ENCODE data around the gene CNRIP1. TPM values are rescaled to one million over a fixed set of nuclear protein-coding genes. Genes with fewer than 3 reads are reported as not detected.

The CNRIP1 gene
- polyA plus RNA-seq, 2 of the 4 experiments (the other 2 are of a cell fraction): 0.93 to 2.9 TPM

GRCh38 chr2:68293024-68293423, 26.7 kb downstream of the CNRIP1 start:
- DNase-seq (ENCODE audit: low read depth in 1 of 2, low spot score in 1 of 2) (no peak), ATAC-seq (no peak), FAIRE-seq (no peak)
- Histone ChIP-seq H3K9me3 (no peaks in the 10 kb centered on the region), H3K27ac (no peak overlapping the region), H3K4me1 (no peaks in the 10 kb centered on the region), H3K4me3 (no peak overlapping the region), H3K4me2 (no peak overlapping the region)
- WGBS (ENCODE audit: missing lambda C conversion rate): 70% methylated on average over 4 of the region's 4 CpGs
- TF ChIP-seq FOXS1 (CRISPR knock-in tag; IDR thresholded peaks at IDR 0.05) (no peak), ESRRA (IDR thresholded peaks at IDR 0.05; ENCODE audit: borderline replicate concordance, low read length) (no peak), MYC (IDR thresholded peaks at IDR 0.05; ENCODE audit: borderline replicate concordance, low read length) (no peak), HES2 (IDR thresholded peaks at IDR 0.05) (no peak)
- CTCF ChIA-PET: interaction anchor here (0.5 to 9.3 kb wide), 11 partner anchors 8 to 174 kb away, joined by 3 to 82 read pairs (median 7); no protein-coding TSS in a partner anchor
- POLR2A ChIA-PET: interaction anchor here (1.4 kb wide), 1 partner anchor 41 kb away, joined by 4 read pairs; the partner anchor contains the start of gene PPP3R1

GRCh38 chr2:68292108-68292710, 27.5 kb downstream of the CNRIP1 start:
- ChIA-PET POLR2A (interaction anchor here (1.4 kb wide), 1 partner anchor 40 kb away, joined by 4 read pairs; the partner anchor contains the start of gene PPP3R1), CTCF (interaction anchor here (0.5 to 9.3 kb wide), 21 partner anchors 7 to 1303 kb away, joined by 3 to 82 read pairs (median 4); no protein-coding TSS in a partner anchor)
- peak; percentile 90 for ATAC-seq
- peak; percentile 34 to 63 for DNase-seq (ENCODE audit: low read depth in 1 of 2, low spot score in 1 of 2)
- H3K9me3 ChIP-seq: no peaks in the 10 kb centered on the region
- WGBS (ENCODE audit: missing lambda C conversion rate): 7% methylated on average over 3 of the region's 3 CpGs
- TF ChIP-seq RAD21 (conservative IDR thresholded peaks at IDR 0.05 in 1 of 2, IDR thresholded peaks at IDR 0.05 in 1 of 2) (peak; percentile 71 to 80), TP53 (CRISPR knock-in tag; IDR thresholded peaks at IDR 0.05) (no peak), CEBPB (IDR thresholded peaks at IDR 0.05) (0 out of 4 replicates have a peak, but pooled peaks of 1 of the 2 experiments have one; percentile 2), CTCF (IDR thresholded peaks at IDR 0.05) (peak; percentile 60), SMC3 (IDR thresholded peaks at IDR 0.05) (peak; percentile 54; the same call in 2 of the 3 replicates)
- no peaks in the 10 kb centered on the region for H3K4me1 ChIP-seq
- FAIRE-seq: peak; percentile 74
- H3K4me2 ChIP-seq: no peak overlapping the region
- H3K27ac ChIP-seq: no peak overlapping the region
- no peak overlapping the region for H3K4me3 ChIP-seq

GRCh38 chr2:68291314-68291713, 28.4 kb downstream of the CNRIP1 start:
- Histone ChIP-seq H3K4me2 (no peak overlapping the region), H3K27ac (no peak overlapping the region), H3K4me1 (no peaks in the 10 kb centered on the region), H3K4me3 (no peak overlapping the region), H3K9me3 (no peaks in the 10 kb centered on the region)
- DNase-seq (ENCODE audit: low read depth in 1 of 2, low spot score in 1 of 2): no peak
- no peak for FAIRE-seq
- no peak for ATAC-seq
- no peak for TF ChIP-seq CHD4 (IDR thresholded peaks at IDR 0.05; ENCODE audit: borderline replicate concordance)
- TF ChIP-seq FOSL2 (IDR thresholded peaks at IDR 0.05): no peak
- TF ChIP-seq FOSL2 (CRISPR knock-in tag; IDR thresholded peaks at IDR 0.05): no peak
- no peak for TF ChIP-seq ELK1 (IDR thresholded peaks at IDR 0.05; ENCODE audit: low read depth, low read length)
- TF ChIP-seq HOXA7 (CRISPR knock-in tag; IDR thresholded peaks at IDR 0.05): no peak
- TF ChIP-seq PHF8 (IDR thresholded peaks at IDR 0.05; ENCODE audit: borderline replicate concordance, low read depth): no peak
- ChIA-PET CTCF (interaction anchor here (0.6 to 9.3 kb wide), 13 partner anchors 9 to 1715 kb away, joined by 3 to 82 read pairs (median 5); no protein-coding TSS in a partner anchor), POLR2A (no interaction called here)
- 47% methylated on average over 6 of the region's 6 CpGs for WGBS (ENCODE audit: missing lambda C conversion rate)

- no peak overlapping the region for H3K27ac ChIP-seq
- ATAC-seq (no peak), DNase-seq (ENCODE audit: low read depth in 1 of 2, low spot score in 1 of 2) (no peak), FAIRE-seq (no peak)
- TF ChIP-seq PHF8 (IDR thresholded peaks at IDR 0.05; ENCODE audit: borderline replicate concordance, low read depth) (no peak), MAFK (IDR thresholded peaks at IDR 0.05; ENCODE audit: partially characterized antibody) (no peak), POLR2A (IDR thresholded peaks at IDR 0.05; ENCODE audit: low read length) (no peak), CBX2 (IDR thresholded peaks at IDR 0.05; ENCODE audit: borderline replicate concordance, low read depth) (no peak), MAX (IDR thresholded peaks at IDR 0.05) (no peak), MAZ (IDR thresholded peaks at IDR 0.05; ENCODE audit: borderline replicate concordance, low read depth, low read length) (no peak), CEBPB (IDR thresholded peaks at IDR 0.05) (no peak), GATA3 (IDR thresholded peaks at IDR 0.05; ENCODE audit: borderline replicate concordance) (no peak), NR3C1 (IDR thresholded peaks at IDR 0.05) (no peak)
- CTCF ChIA-PET: interaction anchor here (0.6 to 9.3 kb wide), 5 partner anchors 8 to 1714 kb away, joined by 3 to 82 read pairs (median 15); no protein-coding TSS in a partner anchor
- no peaks in the 10 kb centered on the region for H3K4me1 ChIP-seq
- no peaks in the 10 kb centered on the region for H3K9me3 ChIP-seq
- POLR2A ChIA-PET: no interaction called here
- no peak overlapping the region for H3K4me3 ChIP-seq
- H3K4me2 ChIP-seq: no peak overlapping the region
- 48% methylated on average over 5 of the region's 5 CpGs for WGBS (ENCODE audit: missing lambda C conversion rate)
Observed at GRCh38 chr2:68290901-68291300, 28.8 kb downstream of the CNRIP1 start.

Measured in A549 (cell line).